Sigmoid colon (tissue), 7 donors: Measurements from ENCODE around the gene PATJ. TPM values are rescaled to one million over a fixed set of nuclear protein-coding genes. Genes with fewer than 3 reads are reported as not detected.
"Not testable (repeated sequence)": the region's sequence is repeated elsewhere in the genome, so short reads cannot be mapped to it uniquely, and the experiment has no call there.

Experiments used
- DNase-seq: peaks from one replicate; pipeline ENCODE4 v3.0.0-alpha.2; 2019
- H3K27ac ChIP-seq, 4 donors: fragments of 200-600 bp; sonication (generic); one replicate each; pipeline ENCODE4 v1.5.1; 2016 to 2019; ENCODE audit warnings: mild to moderate bottlenecking in 1 of 4
- H3K27me3 ChIP-seq, 3 donors: fragments of 200-600 bp; sonication (generic); one replicate each; pipeline ENCODE4 v1.5.1; 2019; ENCODE audit warnings: mild to moderate bottlenecking in 1 of 3
- H3K36me3 ChIP-seq, 4 donors: fragments of 200-600 bp; sonication (generic); one replicate each; pipeline ENCODE4 v1.5.1; 2016 to 2019
- H3K4me1 ChIP-seq, 4 donors: fragments of 200-600 bp; sonication (generic); one replicate each; pipeline ENCODE4 v1.5.1; 2017 to 2019
- H3K4me3 ChIP-seq, 4 donors: fragments of 200-600 bp; sonication (generic); one replicate each; pipeline ENCODE4 v1.5.1; 2017 to 2019; ENCODE audit warnings: mild to moderate bottlenecking in 2 of 4, moderate library complexity in 1 of 4
- H3K9me3 ChIP-seq, 4 donors: fragments of 200-600 bp in 3 of 4; sonication (generic) in 3 of 4; one replicate each; pipeline versions ENCODE4 v1.5.1 to v1.6.1; 2013 to 2019
- CTCF ChIP-seq, 4 experiments: fragments of 450-650 bp in 3 of 4; fragments of 200-600 bp in 1 of 4; IDR thresholded peaks; one replicate each; pipeline ENCODE4 v1.5.1; 2016 to 2019; ENCODE audit warnings: antibody characterized with exemption in 4 of 4, mild to moderate bottlenecking in 3 of 4, moderate library complexity in 2 of 4
- EP300 ChIP-seq, 4 donors: sonication (generic); formaldehyde crosslinking; IDR thresholded peaks; one replicate each; pipeline ENCODE4 v1.6.1; 2017; ENCODE audit warnings: antibody characterized with exemption in 4 of 4
- POLR2A ChIP-seq, 2 donors: fragments of 450-650 bp; IDR thresholded peaks; one replicate each; pipeline ENCODE4 v1.6.1; 2016; ENCODE audit warnings: antibody characterized with exemption in 2 of 2, mild to moderate bottlenecking in 2 of 2, moderate library complexity in 2 of 2
- POLR2AphosphoS5 ChIP-seq, 4 donors: sonication (generic); formaldehyde crosslinking; IDR thresholded peaks; one replicate each; pipeline ENCODE4 v1.6.1; 2017; ENCODE audit warnings: antibody characterized with exemption in 4 of 4
- WGBS, 2 donors: extraction: QIAGEN DNeasy Blood & Tissue Kit; methylation state at CpG; one replicate each; pipeline ENCODE4 v1.1.7; 2013; 5-methylcytosine and 5-hydroxymethylcytosine counted together
- intact Hi-C: fragments of 100-400 bp; cut with DNase I; formaldehyde crosslinking; loops from one replicate; pipeline ENCODE4 v1.15.1; 2023
- polyA plus RNA-seq, 3 donors: library from polyadenylated mRNA; stranded (reverse); fragments of 200-250 nt; gene quantifications; one replicate each; pipeline ENCODE4 v1.2.3, GENCODE V29; 2013
- total RNA-seq, 4 donors: library from RNA; depleted of rRNA; stranded (reverse); fragments of >200 nt; gene quantifications; one replicate each; pipeline ENCODE4 v1.1.0, GENCODE V29; 2016
- donor health status: healthy with polysubstance abuse.
- donor health status: Bipolar disorder and iron deficiency.
- donor health status: healthy.

PATJ gene
- total and polyA plus RNA-seq, 7 donors, result 10.2 to 33.2 (median 21.3) TPM

DNA sequence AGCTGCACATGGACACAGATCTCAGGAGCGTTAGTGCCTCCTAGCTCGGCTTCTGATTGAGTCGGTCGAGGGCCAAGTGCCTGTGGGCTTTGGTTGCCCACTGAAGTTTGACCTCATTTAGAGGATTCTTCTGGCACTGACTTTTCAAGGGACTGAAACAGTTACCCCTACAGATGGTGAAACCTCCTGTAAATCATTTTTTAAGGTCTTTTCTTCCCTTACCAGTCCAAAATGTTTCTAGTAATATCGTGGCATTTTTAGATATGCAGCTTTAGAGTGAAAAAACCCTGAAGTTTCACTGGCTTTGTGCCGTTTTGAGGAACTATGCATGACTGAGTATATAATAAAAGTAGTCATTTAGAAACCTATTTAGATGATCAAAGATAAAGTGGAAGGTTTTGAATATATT is 417.7 kb downstream of the PATJ start:
- TF ChIP-seq CTCF (IDR thresholded peaks at IDR 0.05) (no peak), EP300 (IDR thresholded peaks at IDR 0.05) (no peak), POLR2A (IDR thresholded peaks at IDR 0.05) (no peak), POLR2AphosphoS5 (IDR thresholded peaks at IDR 0.05) (no peak)
- intact Hi-C loops, result no loop called here
- WGBS, 2 donors, result 78 to 83% methylated on average over 6 of the region's 6 CpGs
- Histone ChIP-seq H3K4me1 (no peaks in the 10 kb centered on the region), H3K36me3 (peaks cover 0 to 4% (median 0%) of the 10 kb centered on the region in 4 donors), H3K4me3 (no peak overlapping the region), H3K27me3 (no peaks in the 10 kb centered on the region), H3K9me3 (no peaks in the 10 kb centered on the region), H3K27ac (no peak overlapping the region)
- DNase-seq, result no peak

DNA sequence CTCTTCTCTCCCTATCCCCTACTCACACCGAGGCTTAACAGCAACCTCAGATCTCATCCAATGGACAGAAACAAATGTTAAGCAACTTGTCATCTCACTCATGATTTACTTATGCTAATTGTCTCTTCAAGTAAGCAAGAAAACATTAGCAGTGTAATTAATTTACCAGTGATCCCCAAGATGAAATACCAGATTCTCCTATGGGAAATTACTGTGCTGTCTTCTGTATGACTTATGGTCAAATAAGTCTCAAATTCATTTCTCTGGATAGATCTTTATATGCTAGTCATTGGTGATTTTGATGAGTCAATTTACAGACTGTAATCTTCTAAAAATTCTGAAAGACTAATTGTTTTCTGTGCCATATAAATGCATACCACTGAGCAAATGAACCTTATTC is 419.4 kb downstream of the PATJ start:
- TF ChIP-seq POLR2AphosphoS5 (IDR thresholded peaks at IDR 0.05), result no peak
- no peak for TF ChIP-seq CTCF (IDR thresholded peaks at IDR 0.05)
- TF ChIP-seq EP300 (IDR thresholded peaks at IDR 0.05), result no peak
- no peak for TF ChIP-seq POLR2A (IDR thresholded peaks at IDR 0.05)
- H3K9me3 ChIP-seq, result no peaks in the 10 kb centered on the region
- no peak for DNase-seq
- intact Hi-C loops, result no loop called here
- no peak overlapping the region for H3K4me3 ChIP-seq
- no peaks in the 10 kb centered on the region for H3K27me3 ChIP-seq
- no peaks in the 10 kb centered on the region for H3K4me1 ChIP-seq
- WGBS, 2 donors, result 91 to 96% methylated on average over 1 of the region's 1 CpG
- H3K27ac ChIP-seq, result no peak overlapping the region
- peaks cover 0 to 4% (median 0%) of the 10 kb centered on the region in 4 donors for H3K36me3 ChIP-seq

GRCh38 chr1:62170380-62170779 is 428.1 kb downstream of the PATJ start:
- H3K4me3 ChIP-seq, DNase-seq, H3K4me1 ChIP-seq, H3K36me3 ChIP-seq, H3K27me3 ChIP-seq, intact Hi-C loops, H3K9me3 ChIP-seq, H3K27ac ChIP-seq: not testable (repeated sequence)
- WGBS, 2 donors, result 49 to 81% methylated on average over 10 of the region's 10 CpGs

GRCh38 chr1:62175568-62176179 is 433.4 kb downstream of the PATJ start:
- Histone ChIP-seq H3K4me1 (no peaks in the 10 kb centered on the region), H3K4me3 (no peak overlapping the region), H3K27me3 (no peaks in the 10 kb centered on the region), H3K9me3 (no peaks in the 10 kb centered on the region), H3K36me3 (no peaks in the 10 kb centered on the region), H3K27ac (no peak overlapping the region)
- 51 to 53% methylated on average over 9 of the region's 9 CpGs for WGBS, 2 donors
- intact Hi-C loops, result loop anchor here (1.0 kb wide), 1 partner anchor 232 kb away; no protein-coding TSS in a partner anchor
- DNase-seq, result no peak
- no peak for TF ChIP-seq POLR2AphosphoS5 (IDR thresholded peaks at IDR 0.05)
- TF ChIP-seq CTCF (IDR thresholded peaks at IDR 0.05), result peak; percentile 16 to 65 (median 60)
- no peak for TF ChIP-seq EP300 (IDR thresholded peaks at IDR 0.05)
- TF ChIP-seq POLR2A (IDR thresholded peaks at IDR 0.05), result no peak

DNA sequence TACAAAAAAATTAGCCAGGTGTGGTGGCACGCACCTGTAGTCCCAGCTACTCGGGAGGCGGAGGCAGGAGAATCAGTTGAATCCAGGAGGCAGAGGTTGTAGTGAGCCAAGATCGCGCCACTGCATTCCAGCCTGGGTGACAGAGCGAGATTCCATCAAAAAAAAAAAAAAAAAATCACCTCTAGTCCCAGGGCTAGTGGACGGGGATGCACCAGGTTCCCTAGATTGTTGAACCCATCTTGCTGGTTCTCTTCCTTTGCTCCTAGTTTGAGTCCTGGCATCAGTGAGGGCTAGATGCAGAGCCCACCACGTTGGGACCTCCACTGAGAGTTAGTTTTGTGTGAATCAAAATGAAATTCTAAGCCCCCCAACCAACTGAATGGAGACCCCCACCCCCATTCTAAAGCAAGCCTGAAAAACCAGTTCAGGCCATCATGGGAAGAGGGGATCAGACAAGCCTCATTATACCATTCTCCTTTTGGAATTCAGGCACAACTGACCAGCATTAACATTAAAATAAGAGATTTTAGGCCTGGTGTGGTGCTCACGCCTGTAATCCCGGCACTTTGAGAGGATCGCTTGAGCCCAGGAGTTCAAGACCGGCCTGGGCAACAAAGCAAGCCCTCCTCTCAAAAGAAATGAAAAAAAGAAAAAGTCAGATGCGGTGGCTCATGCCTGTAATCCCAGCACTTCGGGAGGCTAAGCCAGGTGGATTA is 434.5 kb downstream of the PATJ start:
- Histone ChIP-seq H3K27ac (no peak overlapping the region), H3K36me3 (no peaks in the 10 kb centered on the region), H3K4me1 (no peaks in the 10 kb centered on the region), H3K9me3 (no peaks in the 10 kb centered on the region), H3K27me3 (no peaks in the 10 kb centered on the region), H3K4me3 (no peak overlapping the region)
- intact Hi-C loops, result no loop called here
- TF ChIP-seq POLR2A (IDR thresholded peaks at IDR 0.05), result no peak
- TF ChIP-seq EP300 (IDR thresholded peaks at IDR 0.05), result no peak
- no peak for TF ChIP-seq POLR2AphosphoS5 (IDR thresholded peaks at IDR 0.05)
- no peak for TF ChIP-seq CTCF (IDR thresholded peaks at IDR 0.05)
- no peak for DNase-seq
- 88 to 91% methylated on average over 14 of the region's 14 CpGs for WGBS, 2 donors
